HG03196 (cell line): ENCODE measurements around the gene CADPS2.

ENCODE experiments used
- ATAC-seq: cut with Tn5 transposase; IDR thresholded peaks from one replicate; pipeline ENCODE4 v1.9.1; 2021; ENCODE audit not compliant: unreplicated experiment

CADPS2 gene

GRCh38 chr7:122463631-122464030, 422.6 kb downstream of the CADPS2 start:
- ATAC-seq: no peak

- ATAC-seq: no peak
Measured at GRCh38 chr7:122460936-122461335, 425.3 kb downstream of the CADPS2 start.

GRCh38 chr7:122457969-122458368, 428.3 kb downstream of the CADPS2 start:
- no peak for ATAC-seq

GRCh38 chr7:122457325-122457724, 428.9 kb downstream of the CADPS2 start:
- no peak for ATAC-seq

GRCh38 chr7:122454776-122455507, 431.3 kb downstream of the CADPS2 start:
- no peak for ATAC-seq

- ATAC-seq: no peak
Measured at GRCh38 chr7:122453432-122453831, 432.8 kb downstream of the CADPS2 start.

- no peak for ATAC-seq
Measured at GRCh38 chr7:122448893-122449589, 437.2 kb downstream of the CADPS2 start.

- ATAC-seq: no peak
Measured at GRCh38 chr7:122442929-122443328, 443.3 kb downstream of the CADPS2 start.

GRCh38 chr7:122438492-122438891, 447.8 kb downstream of the CADPS2 start:
- ATAC-seq: no peak

- no peak for ATAC-seq
Measured at GRCh38 chr7:122438006-122438405, 448.3 kb downstream of the CADPS2 start.

GRCh38 chr7:122433765-122434164, 452.5 kb downstream of the CADPS2 start:
- ATAC-seq: no peak

GRCh38 chr7:122430710-122431109, 455.6 kb downstream of the CADPS2 start:
- ATAC-seq: no peak

- no peak for ATAC-seq
Measured at GRCh38 chr7:122429926-122430325, 456.3 kb downstream of the CADPS2 start.

GRCh38 chr7:122425731-122426130, 460.5 kb downstream of the CADPS2 start:
- ATAC-seq: no peak

- ATAC-seq: no peak
Measured at GRCh38 chr7:122423591-122423990, 462.7 kb downstream of the CADPS2 start.

GRCh38 chr7:122416336-122416735, 469.9 kb downstream of the CADPS2 start:
- ATAC-seq: no peak

- no peak for ATAC-seq
Measured at GRCh38 chr7:122415510-122415909, 470.8 kb downstream of the CADPS2 start.

GRCh38 chr7:122413339-122413738, 472.9 kb downstream of the CADPS2 start:
- ATAC-seq: no peak

GRCh38 chr7:122412883-122413282, 473.4 kb downstream of the CADPS2 start:
- ATAC-seq: no peak

GRCh38 chr7:122412441-122412840, 473.8 kb downstream of the CADPS2 start:
- ATAC-seq: no peak

- ATAC-seq: no peak
Measured at GRCh38 chr7:122407195-122407594, 479.1 kb downstream of the CADPS2 start.

GRCh38 chr7:122403113-122403512, 483.1 kb downstream of the CADPS2 start:
- ATAC-seq: no peak

GRCh38 chr7:122402235-122402634, 484.0 kb downstream of the CADPS2 start:
- ATAC-seq: no peak
